Endothelial cell of umbilical vein (primary cell): ENCODE data around the gene SYNGR1. TPM values are rescaled to one million over a fixed set of nuclear protein-coding genes. Genes with fewer than 3 reads are reported as not detected.
"Not testable (repeated sequence)": the region's sequence is repeated elsewhere in the genome, so short reads cannot be mapped to it uniquely, and the experiment has no call there.

Source experiments
- BruUV-seq: library from RNA; stranded (reverse); fragments of 400-500 nt; replicated peaks from 2 replicates; lab custom pipeline; 2021; lab: Mats Ljungman, UMichigan
- CTCF ChIA-PET: fragments of 300-600, 350-600 bp; sonication (Branson Sonifier 250); formaldehyde crosslinking; loops from one replicate; lab custom pipeline; 2021; ENCODE audit warnings: antibody characterized with exemption, inconsistent platforms; lab: Charles Lee
- POLR2A ChIA-PET: fragments of 300-600, 350-600 bp; sonication (Branson Sonifier 250); formaldehyde crosslinking; loops from one replicate; lab custom pipeline; 2021; ENCODE audit warnings: antibody characterized with exemption, inconsistent platforms; lab: Charles Lee
- DNase-seq: peaks from one replicate; pipeline ENCODE4 v3.0.0-alpha.2; 2011; ENCODE audit warnings: low read depth, low spot score
- FAIRE-seq: peaks from 2 replicates; lab custom pipeline; 2011; peaks lifted over from hg19 to GRCh38; lab: Jason Lieb, UNC
- H2AFZ ChIP-seq: 2 replicates; pipeline ENCODE4 v1.6.0; 2012; ENCODE audit warnings: low read depth, low read length, control low read depth, inconsistent platforms
- H3K27ac ChIP-seq: 2 replicates; pipeline ENCODE4 v1.5.1; 2011; ENCODE audit warnings: low read depth, mild to moderate bottlenecking, control low read depth, low read length, moderate library complexity; ENCODE audit not compliant: insufficient read depth
- H3K27me3 ChIP-seq, 2 experiments: 2 replicates each; pipeline versions ENCODE4 v1.6.0 to v1.6.1; 2011; ENCODE audit warnings: low read length in 2 of 2, mixed read lengths in 1 of 2; ENCODE audit not compliant: control insufficient read depth in 2 of 2, insufficient read depth in 2 of 2
- H3K36me3 ChIP-seq, 2 experiments: 2 replicates in 1 of 2; 3 replicates in 1 of 2; pipeline ENCODE4 v1.5.1; 2011; ENCODE audit warnings: low read length in 2 of 2, mild to moderate bottlenecking in 1 of 2, moderate library complexity in 1 of 2; ENCODE audit not compliant: control insufficient read depth in 2 of 2, insufficient read depth in 2 of 2; ENCODE audit errors: extremely low read depth in 1 of 2
- H3K4me1 ChIP-seq: 3 replicates; pipeline ENCODE4 v1.5.1; 2011; ENCODE audit warnings: mild to moderate bottlenecking, low read length; ENCODE audit not compliant: control insufficient read depth, insufficient read depth; ENCODE audit errors: extremely low read depth
- H3K4me2 ChIP-seq: 2 replicates; pipeline ENCODE4 v1.6.1; 2011; ENCODE audit warnings: low read length, control low read depth, mixed read lengths; ENCODE audit not compliant: insufficient read depth
- H3K4me3 ChIP-seq, 3 experiments: fragments of 200-600 bp in 1 of 3; sonication (generic), shearing (Covaris generic) in 1 of 3; replicated peaks in 1 of 3; 2 replicates each; pipeline ENCODE4 v1.5.1; 2011 to 2016; ENCODE audit warnings: control low read depth in 3 of 3, low read length in 3 of 3, mild to moderate bottlenecking in 2 of 3, inconsistent platforms in 1 of 3, low read depth in 1 of 3, moderate library complexity in 1 of 3; ENCODE audit not compliant: insufficient read depth in 1 of 3
- H3K79me2 ChIP-seq: 2 replicates; pipeline ENCODE4 v1.6.0; 2012; ENCODE audit warnings: low read length, inconsistent platforms; ENCODE audit not compliant: control insufficient read depth, insufficient read depth
- H3K9ac ChIP-seq: replicated peaks from 2 replicates; pipeline ENCODE3; 2011; ENCODE audit warnings: low read length, control low read depth; ENCODE audit not compliant: insufficient read depth; ENCODE audit errors: extremely low read depth
- H3K9me1 ChIP-seq: replicated peaks from 3 replicates; pipeline ENCODE4 v1.6.0; 2011; ENCODE audit warnings: mild to moderate bottlenecking, low read length; ENCODE audit not compliant: control insufficient read depth, insufficient read depth; ENCODE audit errors: extremely low read depth
- H3K9me3 ChIP-seq: replicated peaks from 2 replicates; pipeline ENCODE4 v1.5.1; 2012; ENCODE audit warnings: low read length, inconsistent platforms; ENCODE audit not compliant: control insufficient read depth, insufficient read depth
- H4K20me1 ChIP-seq: replicated peaks from 2 replicates; pipeline ENCODE3; 2011; ENCODE audit warnings: mild to moderate bottlenecking, low read length; ENCODE audit not compliant: control insufficient read depth, insufficient read depth; ENCODE audit errors: extremely low read depth
- EZH2 ChIP-seq: IDR thresholded peaks from 2 replicates; pipeline ENCODE4 v1.6.1; 2012; ENCODE audit warnings: borderline replicate concordance, low read depth, mild to moderate bottlenecking, moderate library complexity, low read length, inconsistent platforms; ENCODE audit not compliant: severe bottlenecking
- FOS ChIP-seq: IDR thresholded peaks from 2 replicates; pipeline ENCODE4 v1.6.1; 2011; ENCODE audit warnings: mild to moderate bottlenecking, low read length, moderate library complexity, borderline replicate concordance; ENCODE audit not compliant: insufficient read depth
- GATA2 ChIP-seq: IDR thresholded peaks from 2 replicates; pipeline ENCODE4 v1.7.0; 2011; ENCODE audit warnings: low read depth, mild to moderate bottlenecking, moderate library complexity, mixed read lengths, low read length; ENCODE audit not compliant: insufficient read length, insufficient read depth
- JUN ChIP-seq: IDR thresholded peaks from 2 replicates; pipeline ENCODE4 v1.6.1; 2011; ENCODE audit warnings: borderline replicate concordance, low read depth; ENCODE audit not compliant: insufficient read length, insufficient read depth
- MYC ChIP-seq: IDR thresholded peaks from one replicate; pipeline ENCODE4 v1.6.1; 2011; ENCODE audit warnings: mild to moderate bottlenecking, low read depth, low read length
- POLR2A ChIP-seq: IDR thresholded peaks from 2 replicates; pipeline ENCODE4 v1.6.1; 2012; ENCODE audit warnings: low read depth, mild to moderate bottlenecking, control low read depth, low read length
- POLR2AphosphoS5 ChIP-seq: IDR thresholded peaks from 2 replicates; pipeline ENCODE4 v1.6.1; 2012; ENCODE audit warnings: low read depth, mild to moderate bottlenecking, control low read depth, low read length, moderate library complexity; ENCODE audit not compliant: insufficient read depth
- dilution Hi-C: fragments of 300-500 bp; cut with MboI; formaldehyde crosslinking; loops from one replicate; pipeline ENCODE4 v1.15.0; 2019; ENCODE audit warnings: low sequenced_read_pairs; ENCODE audit not compliant: extremely low pct_ligation_motif_present
- intact Hi-C: fragments of 100-400 bp; cut with micrococcal nuclease; formaldehyde crosslinking; loops from one replicate; pipeline ENCODE4 v1.10.0; 2022
- polyA plus RNA-seq, 4 experiments: library from polyadenylated mRNA; depleted of rRNA in 3 of 4; stranded (reverse) in 3 of 4; unstranded in 1 of 4; fragments of >200 nt; gene quantifications; 2 replicates each; pipeline versions ENCODE4 v1.2.1 to v1.2.3, GENCODE V29; 2011 to 2012; ENCODE audit warnings: missing spikeins in 1 of 4
- total RNA-seq: library from RNA; stranded (reverse); gene quantifications from 2 replicates; pipeline ENCODE4 v1.2.3, GENCODE V29; 2021
- TF ChIP-seq, protein P1 (sequence below): IDR thresholded peaks from 2 replicates; pipeline ENCODE4 v1.6.1; 2011; ENCODE audit not compliant: insufficient read depth, insufficient read length
- TF ChIP-seq, protein P2 (sequence below), 2 donors: IDR thresholded peaks; 1 replicate in 1 of 2; 2 replicates in 1 of 2; pipeline ENCODE4 v1.5.1; 2011; ENCODE audit warnings: low read length in 2 of 2, mild to moderate bottlenecking in 2 of 2, moderate library complexity in 2 of 2, control low read depth in 1 of 2, inconsistent platforms in 1 of 2, low read depth in 1 of 2; ENCODE audit not compliant: insufficient read depth in 1 of 2; ENCODE audit errors: extremely low read depth in 1 of 2

Gene SYNGR1
- total and polyA plus RNA-seq, 2 donors (not counting 3 experiments of a cell fraction or from before 2014, with no cell fraction given) = 3.8 to 10.2 TPM

DNA sequence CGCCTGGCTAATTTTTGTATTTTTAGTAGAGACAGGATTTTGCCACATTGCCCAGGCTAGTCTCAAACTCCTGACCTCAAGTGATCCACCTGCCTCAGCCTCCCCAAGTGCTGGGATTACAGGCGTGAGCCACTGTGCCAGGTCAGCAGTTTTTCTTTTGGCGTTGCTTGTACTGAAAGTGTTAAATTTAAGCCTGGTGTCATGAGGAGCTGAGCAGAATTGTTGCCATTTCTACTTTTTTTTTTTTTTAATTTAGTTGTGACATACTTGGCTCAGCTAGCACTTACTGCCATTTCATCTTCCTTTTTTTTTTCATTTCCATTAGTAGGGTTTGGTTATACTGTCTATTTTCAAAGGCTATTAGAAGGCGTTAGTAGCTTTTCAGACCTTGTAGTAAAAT, 60.5 kb downstream of the SYNGR1 start:
- H3K4me2 ChIP-seq = no peak overlapping the region
- POLR2A ChIA-PET = no interaction called here
- H3K4me1 ChIP-seq = no peaks in the 10 kb centered on the region
- no TSS peak for BruUV-seq
- H3K9me3 ChIP-seq = no peaks in the 10 kb centered on the region
- dilution Hi-C loops (no loop called here), intact Hi-C loops (no loop called here)
- H3K4me3 ChIP-seq = no peak overlapping the region
- CTCF ChIA-PET = interaction anchor here (0.7 kb wide), 1 partner anchor 11 kb away, joined by 3 read pairs; the partner anchor contains the start of gene TAB1
- no peaks in the 10 kb centered on the region for H3K27me3 ChIP-seq
- no peak overlapping the region for H3K9ac ChIP-seq
- peaks cover 0 to 3% of the 10 kb centered on the region in 2 experiments for H3K36me3 ChIP-seq
- H3K27ac ChIP-seq = no peak overlapping the region
- H3K79me2 ChIP-seq = peaks cover 4% of the 10 kb centered on the region
- no peak overlapping the region for H2AFZ ChIP-seq
- TF ChIP-seq MYC (no peak), POLR2AphosphoS5 (no peak), EZH2 (no peak), POLR2A (no peak), GATA2 (no peak), FOS (no peak), JUN (no peak)
- TF ChIP-seq, protein P1, sequence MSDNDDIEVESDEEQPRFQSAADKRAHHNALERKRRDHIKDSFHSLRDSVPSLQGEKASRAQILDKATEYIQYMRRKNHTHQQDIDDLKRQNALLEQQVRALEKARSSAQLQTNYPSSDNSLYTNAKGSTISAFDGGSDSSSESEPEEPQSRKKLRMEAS = no peak
- TF ChIP-seq, protein P2, sequence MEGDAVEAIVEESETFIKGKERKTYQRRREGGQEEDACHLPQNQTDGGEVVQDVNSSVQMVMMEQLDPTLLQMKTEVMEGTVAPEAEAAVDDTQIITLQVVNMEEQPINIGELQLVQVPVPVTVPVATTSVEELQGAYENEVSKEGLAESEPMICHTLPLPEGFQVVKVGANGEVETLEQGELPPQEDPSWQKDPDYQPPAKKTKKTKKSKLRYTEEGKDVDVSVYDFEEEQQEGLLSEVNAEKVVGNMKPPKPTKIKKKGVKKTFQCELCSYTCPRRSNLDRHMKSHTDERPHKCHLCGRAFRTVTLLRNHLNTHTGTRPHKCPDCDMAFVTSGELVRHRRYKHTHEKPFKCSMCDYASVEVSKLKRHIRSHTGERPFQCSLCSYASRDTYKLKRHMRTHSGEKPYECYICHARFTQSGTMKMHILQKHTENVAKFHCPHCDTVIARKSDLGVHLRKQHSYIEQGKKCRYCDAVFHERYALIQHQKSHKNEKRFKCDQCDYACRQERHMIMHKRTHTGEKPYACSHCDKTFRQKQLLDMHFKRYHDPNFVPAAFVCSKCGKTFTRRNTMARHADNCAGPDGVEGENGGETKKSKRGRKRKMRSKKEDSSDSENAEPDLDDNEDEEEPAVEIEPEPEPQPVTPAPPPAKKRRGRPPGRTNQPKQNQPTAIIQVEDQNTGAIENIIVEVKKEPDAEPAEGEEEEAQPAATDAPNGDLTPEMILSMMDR (IDR thresholded peaks at IDR 0.05; ENCODE audit: extremely low read depth in 1 of 2, insufficient read depth in 1 of 2, low read depth in 1 of 2, low read length in 2 of 2) = no peak
- no peaks in the 10 kb centered on the region for H4K20me1 ChIP-seq
- no peaks in the 10 kb centered on the region for H3K9me1 ChIP-seq
- no peak for FAIRE-seq
- no peak for DNase-seq

DNA sequence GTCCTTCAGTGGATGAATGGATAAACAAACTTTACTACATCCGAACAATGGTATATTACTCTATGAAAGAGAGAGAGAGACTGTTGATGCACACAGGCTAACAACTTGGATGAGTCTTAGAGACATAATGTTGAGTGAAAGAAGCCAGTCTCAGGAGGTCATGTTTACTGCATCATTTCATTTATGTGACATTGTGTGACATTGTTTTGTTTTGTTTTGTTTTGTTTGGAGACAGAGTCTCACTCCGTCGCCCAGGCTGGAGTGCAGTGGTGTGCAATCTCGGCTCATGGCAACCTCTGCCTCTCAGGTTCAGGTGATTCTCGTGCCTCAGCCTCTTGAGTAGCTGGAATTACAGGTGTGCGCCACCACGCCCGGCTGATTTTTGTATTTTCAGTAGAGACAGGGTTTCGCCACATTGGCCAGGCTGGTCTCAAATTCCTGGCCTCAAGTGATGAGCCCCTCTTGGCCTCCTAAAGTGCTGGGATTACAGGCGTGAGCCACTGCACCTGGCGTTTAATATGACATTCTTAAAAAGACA, 62.1 kb downstream of the SYNGR1 start:
- H3K9ac ChIP-seq, DNase-seq, CTCF ChIA-PET, H3K36me3 ChIP-seq, H2AFZ ChIP-seq, H4K20me1 ChIP-seq, intact Hi-C loops, POLR2A ChIA-PET, H3K9me3 ChIP-seq, BruUV-seq, H3K4me2 ChIP-seq, H3K4me3 ChIP-seq, dilution Hi-C loops, H3K9me1 ChIP-seq, H3K4me1 ChIP-seq, H3K27ac ChIP-seq, H3K79me2 ChIP-seq, H3K27me3 ChIP-seq: not testable (repeated sequence)
- FAIRE-seq = peak; percentile 21

DNA sequence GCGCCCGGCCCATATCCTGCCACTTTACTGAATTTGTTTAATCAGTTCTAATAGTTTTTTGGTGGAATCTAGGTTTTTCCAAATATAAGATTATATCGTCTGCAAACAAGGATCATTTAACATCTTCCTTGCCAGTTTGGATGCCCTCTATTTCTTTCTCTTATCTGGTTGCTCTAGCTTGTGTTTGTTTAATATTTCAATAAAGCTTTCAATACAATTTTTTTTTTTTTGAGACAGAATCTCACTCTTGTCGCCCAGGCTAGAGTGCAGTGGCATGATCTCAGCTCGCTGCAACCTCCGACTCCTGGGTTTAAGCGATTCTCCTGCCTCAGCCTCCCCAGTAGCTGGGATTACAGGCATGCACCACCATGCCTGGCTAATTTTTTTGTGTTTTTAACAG, 63.4 kb downstream of the SYNGR1 start:
- DNase-seq, H3K4me3 ChIP-seq, H3K9me3 ChIP-seq, H3K27me3 ChIP-seq, H3K9me1 ChIP-seq, H3K4me2 ChIP-seq, intact Hi-C loops, H3K9ac ChIP-seq, dilution Hi-C loops, H2AFZ ChIP-seq, FAIRE-seq, H4K20me1 ChIP-seq, BruUV-seq, H3K4me1 ChIP-seq, H3K79me2 ChIP-seq, H3K27ac ChIP-seq: not testable (repeated sequence)
- POLR2A ChIA-PET = interaction anchor here (1.0 kb wide), 1 partner anchor 33 kb away, joined by 3 read pairs; no protein-coding TSS in a partner anchor
- CTCF ChIA-PET = interaction anchor here (1.1 kb wide), 1 partner anchor 13 kb away, joined by 5 read pairs; the partner anchor contains the start of gene TAB1
- H3K36me3 ChIP-seq = peaks cover 0 to 12% of the 10 kb centered on the region in 2 experiments
